Measurements from ENCODE around the gene FRAT1.

DNA sequence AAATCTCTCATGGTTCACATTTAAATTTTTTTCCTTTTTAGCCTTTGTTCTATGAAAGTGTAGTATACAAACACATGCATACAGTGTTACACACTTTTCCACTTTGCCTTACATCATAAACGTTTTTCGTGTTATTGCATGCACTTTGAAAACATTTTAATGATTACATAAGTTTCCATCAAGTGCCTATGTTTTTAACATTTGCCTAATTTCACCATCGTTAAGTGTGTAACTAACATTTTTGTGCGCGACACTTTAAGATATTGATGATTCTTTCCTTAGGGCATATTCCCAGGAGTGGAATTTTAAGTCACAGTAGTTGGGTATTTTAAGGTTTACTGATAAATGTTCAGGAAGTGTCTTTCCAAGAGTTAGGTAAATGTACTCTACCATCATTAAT is 16.9 kb downstream of the FRAT1 start:
- TF ChIP-seq, protein P1, sequence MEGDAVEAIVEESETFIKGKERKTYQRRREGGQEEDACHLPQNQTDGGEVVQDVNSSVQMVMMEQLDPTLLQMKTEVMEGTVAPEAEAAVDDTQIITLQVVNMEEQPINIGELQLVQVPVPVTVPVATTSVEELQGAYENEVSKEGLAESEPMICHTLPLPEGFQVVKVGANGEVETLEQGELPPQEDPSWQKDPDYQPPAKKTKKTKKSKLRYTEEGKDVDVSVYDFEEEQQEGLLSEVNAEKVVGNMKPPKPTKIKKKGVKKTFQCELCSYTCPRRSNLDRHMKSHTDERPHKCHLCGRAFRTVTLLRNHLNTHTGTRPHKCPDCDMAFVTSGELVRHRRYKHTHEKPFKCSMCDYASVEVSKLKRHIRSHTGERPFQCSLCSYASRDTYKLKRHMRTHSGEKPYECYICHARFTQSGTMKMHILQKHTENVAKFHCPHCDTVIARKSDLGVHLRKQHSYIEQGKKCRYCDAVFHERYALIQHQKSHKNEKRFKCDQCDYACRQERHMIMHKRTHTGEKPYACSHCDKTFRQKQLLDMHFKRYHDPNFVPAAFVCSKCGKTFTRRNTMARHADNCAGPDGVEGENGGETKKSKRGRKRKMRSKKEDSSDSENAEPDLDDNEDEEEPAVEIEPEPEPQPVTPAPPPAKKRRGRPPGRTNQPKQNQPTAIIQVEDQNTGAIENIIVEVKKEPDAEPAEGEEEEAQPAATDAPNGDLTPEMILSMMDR (IDR thresholded peaks at IDR 0.05) = no peak
- no peak for TF ChIP-seq GABPA (IDR thresholded peaks at IDR 0.05; ENCODE audit: low read depth)
- TF ChIP-seq RXRA (IDR thresholded peaks at IDR 0.05; ENCODE audit: borderline replicate concordance, low read depth) = no peak
- no peak for TF ChIP-seq POLR2AphosphoS5 (IDR thresholded peaks at IDR 0.05; ENCODE audit: low read depth, low read length)

Measured in SK-N-SH (cell line).